Adrenal gland (tissue), 12 donors: Measurements from ENCODE around the gene RFX7. TPM values are rescaled to one million over a fixed set of nuclear protein-coding genes. Genes with fewer than 3 reads are reported as not detected.

Source experiments
- DNase-seq, 7 donors: peaks; one replicate each; pipeline ENCODE4 v3.0.0-alpha.2; 2019 to 2020
- H3K27ac ChIP-seq, 5 donors: fragments of 200-600 bp; sonication (generic) in 4 of 5; 1 replicate in 3 of 5; 2 replicates in 2 of 5; pipeline versions ENCODE4 v1.5.1 to v1.8.0; 2016 to 2020; ENCODE audit warnings: mild to moderate bottlenecking in 1 of 5
- H3K27me3 ChIP-seq: fragments of 200-600 bp; 2 replicates; pipeline ENCODE4 v1.8.0; 2021
- H3K36me3 ChIP-seq, 2 donors: fragments of 200-600 bp; replicated peaks in 1 of 2; 1 replicate in 1 of 2; 2 replicates in 1 of 2; pipeline versions ENCODE4 v1.5.1 to v1.8.0; 2018 to 2022
- H3K4me1 ChIP-seq, 2 donors: fragments of 200-600 bp; replicated peaks in 1 of 2; 1 replicate in 1 of 2; 2 replicates in 1 of 2; pipeline versions ENCODE4 v1.5.1 to v1.8.0; 2018 to 2021
- H3K4me3 ChIP-seq, 4 donors: fragments of 200-600 bp; sonication (generic) in 3 of 4; one replicate each; pipeline ENCODE4 v1.5.1; 2016 to 2018
- H3K9me3 ChIP-seq, 3 donors: fragments of 200-600 bp; sonication (generic) in 1 of 3; replicated peaks in 1 of 3; 1 replicate in 2 of 3; 2 replicates in 1 of 3; pipeline versions ENCODE4 v1.5.1 to v1.8.0; 2016 to 2021
- POLR2A ChIP-seq, 2 donors: fragments of 450-650 bp; IDR thresholded peaks; one replicate each; pipeline ENCODE4 v1.6.1; 2017; ENCODE audit warnings: antibody characterized with exemption in 2 of 2, mild to moderate bottlenecking in 2 of 2, moderate library complexity in 1 of 2
- whole genome bisulfite sequencing, 4 donors: extraction: QIAGEN DNeasy Blood & Tissue Kit in 2 of 4; methylation state at CpG; one replicate each; pipeline versions ENCODE4 v1.1.5 to v1.1.7; 2013 to 2017; 5-methylcytosine and 5-hydroxymethylcytosine counted together
- intact Hi-C, 2 donors: fragments of 100-400 bp; cut with DNase I; formaldehyde crosslinking; loops; one replicate each; pipeline versions ENCODE4 v1.14.1 to v1.15.0; 2022 to 2023
- polyA plus RNA-seq, 3 donors: library from polyadenylated mRNA; stranded (reverse); fragments of 200-250 nt in 2 of 3; fragments of 350-450 nt in 1 of 3; fragmentation: Illumina TruSeq in 1 of 3; extraction: RNeasy Lipid Tissue Mini Kit (QIAGEN cat#74804) in 1 of 3; gene quantifications; one replicate each; pipeline ENCODE4 v1.2.3, GENCODE V29; 2013 to 2014
- total RNA-seq, 9 donors: library from RNA; depleted of rRNA in 4 of 9; stranded (reverse); fragments of >200 nt in 4 of 9; fragments of 120-200 nt in 1 of 9; fragmentation: NEBNext Ultra II Directional in 1 of 9; extraction: Animal tissue kit (Norgen Biotek cat#: 25700) in 1 of 9; gene quantifications; one replicate each; pipeline versions ENCODE4 v1.1.0 to v1.2.4, GENCODE V29; 2013 to 2023
- TF ChIP-seq, protein P1 (sequence below), 6 experiments: fragments of 450-650 bp in 4 of 6; fragments of 200-600 bp in 2 of 6; sonication (generic) in 1 of 6; IDR thresholded peaks; 1 replicate in 5 of 6; 2 replicates in 1 of 6; pipeline versions ENCODE4 v1.5.1 to v1.8.0; 2016 to 2021; ENCODE audit warnings: antibody characterized with exemption in 6 of 6, mild to moderate bottlenecking in 2 of 6, moderate library complexity in 1 of 6
- donor health status: healthy with polysubstance abuse.
- donor health status: Bipolar disorder and iron deficiency.
- donor health status: DM: yes; HTN: yes; CAD: no.
- donor health status: DM: no; HTN: no; CAD: no.
- donor health status: DM: no; HTN: no; CAD: no.
- donor health status: DM: yes; HTN: yes; CAD: no.

RFX7 gene
- total and polyA plus RNA-seq, 12 donors: 3.3 to 51.6 (median 15.9) TPM

DNA sequence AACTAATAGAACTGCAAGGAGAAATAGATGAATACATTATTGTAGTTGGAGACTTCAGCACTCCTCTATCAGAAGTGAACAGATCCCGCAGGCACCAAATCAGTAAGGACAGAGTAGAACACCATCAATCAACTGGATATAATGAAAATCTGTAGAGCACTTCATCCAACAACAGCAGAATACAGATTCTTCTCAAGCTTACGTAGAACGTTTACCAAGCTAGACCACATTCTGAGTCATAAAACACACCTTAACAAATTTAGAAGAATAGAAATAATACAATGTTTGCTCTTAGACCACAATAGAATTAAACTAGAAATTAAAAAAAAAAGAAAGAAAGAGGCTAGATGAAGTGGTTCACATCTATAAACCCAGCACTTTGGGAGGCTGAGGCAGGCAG is 179.5 kb downstream of the RFX7 start:
- no peaks in the 10 kb centered on the region for H3K27me3 ChIP-seq
- H3K4me1 ChIP-seq: no peaks in the 10 kb centered on the region
- 70 to 86% (median 82%) methylated on average over 3 of the region's 3 CpGs for WGBS, 4 donors
- no peaks in the 10 kb centered on the region for H3K9me3 ChIP-seq
- no peaks in the 10 kb centered on the region for H3K36me3 ChIP-seq
- no peak for DNase-seq
- no peak overlapping the region for H3K4me3 ChIP-seq
- intact Hi-C loops: no loop called here
- no peak overlapping the region for H3K27ac ChIP-seq
- TF ChIP-seq POLR2A (IDR thresholded peaks at IDR 0.05): no peak
- TF ChIP-seq, protein P1, sequence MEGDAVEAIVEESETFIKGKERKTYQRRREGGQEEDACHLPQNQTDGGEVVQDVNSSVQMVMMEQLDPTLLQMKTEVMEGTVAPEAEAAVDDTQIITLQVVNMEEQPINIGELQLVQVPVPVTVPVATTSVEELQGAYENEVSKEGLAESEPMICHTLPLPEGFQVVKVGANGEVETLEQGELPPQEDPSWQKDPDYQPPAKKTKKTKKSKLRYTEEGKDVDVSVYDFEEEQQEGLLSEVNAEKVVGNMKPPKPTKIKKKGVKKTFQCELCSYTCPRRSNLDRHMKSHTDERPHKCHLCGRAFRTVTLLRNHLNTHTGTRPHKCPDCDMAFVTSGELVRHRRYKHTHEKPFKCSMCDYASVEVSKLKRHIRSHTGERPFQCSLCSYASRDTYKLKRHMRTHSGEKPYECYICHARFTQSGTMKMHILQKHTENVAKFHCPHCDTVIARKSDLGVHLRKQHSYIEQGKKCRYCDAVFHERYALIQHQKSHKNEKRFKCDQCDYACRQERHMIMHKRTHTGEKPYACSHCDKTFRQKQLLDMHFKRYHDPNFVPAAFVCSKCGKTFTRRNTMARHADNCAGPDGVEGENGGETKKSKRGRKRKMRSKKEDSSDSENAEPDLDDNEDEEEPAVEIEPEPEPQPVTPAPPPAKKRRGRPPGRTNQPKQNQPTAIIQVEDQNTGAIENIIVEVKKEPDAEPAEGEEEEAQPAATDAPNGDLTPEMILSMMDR (IDR thresholded peaks at IDR 0.05): no peak

GRCh38 chr15:56059716-56060115 is 184.0 kb downstream of the RFX7 start:
- no peaks in the 10 kb centered on the region for H3K9me3 ChIP-seq
- TF ChIP-seq, protein P1 (IDR thresholded peaks at IDR 0.05): no peak
- TF ChIP-seq POLR2A (IDR thresholded peaks at IDR 0.05): no peak
- no peaks in the 10 kb centered on the region for H3K36me3 ChIP-seq
- H3K27ac ChIP-seq: no peak overlapping the region
- intact Hi-C loops: no loop called here
- H3K4me1 ChIP-seq: no peaks in the 10 kb centered on the region
- H3K27me3 ChIP-seq: no peaks in the 10 kb centered on the region
- 84 to 91% (median 85%) methylated on average over 2 of the region's 2 CpGs for WGBS, 4 donors
- DNase-seq: no peak
- no peak overlapping the region for H3K4me3 ChIP-seq

- H3K27ac ChIP-seq: no peak overlapping the region
- no peak for TF ChIP-seq POLR2A (IDR thresholded peaks at IDR 0.05)
- TF ChIP-seq, protein P1 (IDR thresholded peaks at IDR 0.05): no peak
- no peaks in the 10 kb centered on the region for H3K27me3 ChIP-seq
- WGBS, 4 donors: 78 to 92% (median 86%) methylated on average over 2 of the region's 2 CpGs
- no peaks in the 10 kb centered on the region for H3K4me1 ChIP-seq
- no peaks in the 10 kb centered on the region for H3K9me3 ChIP-seq
- no peak overlapping the region for H3K4me3 ChIP-seq
- DNase-seq: peak in 1 of 7 donors; percentile 6
- intact Hi-C loops: no loop called here
- no peaks in the 10 kb centered on the region for H3K36me3 ChIP-seq
Measured at GRCh38 chr15:56058986-56059385, 184.7 kb downstream of the RFX7 start.

- H3K9me3 ChIP-seq: no peaks in the 10 kb centered on the region
- no peak for DNase-seq
- no peaks in the 10 kb centered on the region for H3K36me3 ChIP-seq
- no peaks in the 10 kb centered on the region for H3K4me1 ChIP-seq
- H3K4me3 ChIP-seq: no peak overlapping the region
- intact Hi-C loops: no loop called here
- TF ChIP-seq, protein P1 (IDR thresholded peaks at IDR 0.05): no peak
- TF ChIP-seq POLR2A (IDR thresholded peaks at IDR 0.05): no peak
- no peaks in the 10 kb centered on the region for H3K27me3 ChIP-seq
- no peak overlapping the region for H3K27ac ChIP-seq
- 85 to 89% (median 88%) methylated on average over 7 of the region's 7 CpGs for WGBS, 4 donors
Measured at GRCh38 chr15:56056626-56057025, 187.1 kb downstream of the RFX7 start.
